ENCODE data around the gene ITGBL1. TPM values are rescaled to one million over a fixed set of nuclear protein-coding genes. Genes with fewer than 3 reads are reported as not detected.

The ITGBL1 gene
- total and polyA plus RNA-seq, 2 of the 13 experiments (the other 11 are each of a cell fraction or from before 2014, with no cell fraction given), result 0.02 TPM; not detected in 1

GRCh38 chr13:101488734-101489133 lies 36.3 kb downstream of the ITGBL1 start:
- no TSS peak for BruUV-seq (replicated peaks)
- FAIRE-seq (no peak), DNase-seq (ENCODE audit: low spot score) (no peak), ATAC-seq (no peak)
- H4K20me1 ChIP-seq (ENCODE audit: insufficient read depth, low read length), result no peaks in the 10 kb centered on the region
- H2AFZ ChIP-seq (ENCODE audit: low read length), result no peak overlapping the region
- intact Hi-C loops (cut with micrococcal nuclease; ENCODE audit: unreplicated experiment), result no loop called here
- 0% methylated on average over 1 of the region's 1 CpG for WGBS (ENCODE audit: low lambda C conversion rate)
- H3K4me2 ChIP-seq (ENCODE audit: low read depth, low read length), result no peak overlapping the region
- ChIA-PET CTCF (ENCODE audit: low intra/inter-chr PET ratio, low total read pairs) (no interaction called here), POLR2A (no interaction called here)
- no peaks in the 10 kb centered on the region for H3K4me1 ChIP-seq (ENCODE audit: insufficient read depth, low read length)
- H3K27me3 ChIP-seq (ENCODE audit: control insufficient read depth in 1 of 2, insufficient read depth in 2 of 2, low read length in 2 of 2), result no peaks in the 10 kb centered on the region
- no peak overlapping the region for H3K4me3 ChIP-seq (replicated peaks in 1 of 3; ENCODE audit: insufficient read depth in 1 of 3, low read depth in 2 of 3, low read length in 3 of 3)
- no peaks in the 10 kb centered on the region for H3K36me3 ChIP-seq (replicated peaks in 1 of 2; ENCODE audit: control insufficient read depth in 1 of 2, insufficient read depth in 2 of 2, low read length in 2 of 2)
- H3K9ac ChIP-seq (ENCODE audit: insufficient read depth, low read depth, low read length), result no peak overlapping the region
- no peaks in the 10 kb centered on the region for H3K79me2 ChIP-seq (ENCODE audit: insufficient read depth, low read length)
- TF ChIP-seq ZNF10 (CRISPR knock-in tag; IDR thresholded peaks at IDR 0.05; ENCODE audit: borderline replicate concordance, low read depth) (no peak), RFX3 (CRISPR knock-in tag; IDR thresholded peaks at IDR 0.05) (no peak), ZNF292 (CRISPR knock-in tag; IDR thresholded peaks at IDR 0.05; ENCODE audit: borderline replicate concordance, low read depth) (no peak), MIER2 (CRISPR knock-in tag; IDR thresholded peaks at IDR 0.05) (no peak), ZNF546 (CRISPR knock-in tag; conservative IDR thresholded peaks at IDR 0.05) (no peak), ATF1 (CRISPR knock-in tag; IDR thresholded peaks at IDR 0.05) (no peak), ZNF891 (CRISPR knock-in tag; IDR thresholded peaks at IDR 0.05) (no peak), CC2D1A (CRISPR knock-in tag; IDR thresholded peaks at IDR 0.05) (no peak), ZFAT (CRISPR knock-in tag; conservative IDR thresholded peaks at IDR 0.05) (no peak), SP5 (CRISPR knock-in tag; IDR thresholded peaks at IDR 0.05; ENCODE audit: borderline replicate concordance, low read depth) (no peak)
- in situ Hi-C loops (cut with HindIII; ENCODE audit: extremely low pct_ligation_motif_present, low pct_unique_long_range_greater_than_20kb), result no loop called here
- no peak overlapping the region for H3K27ac ChIP-seq (ENCODE audit: extremely low read length, insufficient read depth, low read length)
- H3K9me3 ChIP-seq (ENCODE audit: low read length), result no peaks in the 10 kb centered on the region

DNA sequence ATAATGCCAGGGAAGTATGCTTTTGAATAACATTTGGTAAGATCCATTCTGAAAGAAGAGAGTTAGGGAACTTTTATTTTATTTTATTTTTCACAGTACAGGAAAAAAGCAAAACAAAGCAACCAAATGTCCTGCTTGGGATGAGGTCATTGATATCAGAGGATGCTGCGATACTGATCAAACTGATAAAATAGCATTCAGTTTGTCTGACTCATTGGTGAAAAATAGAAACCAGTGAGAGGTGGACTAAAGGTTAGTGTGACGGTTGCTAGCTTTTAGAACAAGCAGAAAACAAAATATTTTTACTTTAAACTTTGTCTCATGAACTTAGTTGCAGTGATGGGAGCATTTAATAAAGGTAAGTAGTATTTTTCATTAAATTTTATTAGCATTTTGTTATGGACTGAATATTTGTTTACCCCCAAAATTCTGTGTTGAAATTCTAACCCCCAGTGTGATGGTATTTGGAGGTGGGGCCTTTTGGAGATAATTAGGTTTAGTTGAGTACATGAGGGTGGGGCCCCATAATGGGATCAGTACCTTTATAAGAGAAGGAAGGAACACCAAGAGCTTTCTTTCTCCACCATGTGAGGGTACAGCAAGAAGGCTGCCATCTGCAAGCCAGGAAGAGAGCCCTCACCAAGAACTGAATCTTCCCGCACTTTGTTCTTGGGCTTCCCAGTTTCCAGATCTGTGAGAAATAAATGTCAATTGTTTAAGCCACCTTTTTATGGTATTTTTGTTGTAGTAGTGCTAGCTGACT lies 37.3 kb downstream of the ITGBL1 start:
- ChIA-PET POLR2A (no interaction called here), CTCF (ENCODE audit: low intra/inter-chr PET ratio, low total read pairs) (no interaction called here)
- Histone ChIP-seq H3K9ac (ENCODE audit: insufficient read depth, low read depth, low read length) (no peak overlapping the region), H3K9me3 (ENCODE audit: low read length) (no peaks in the 10 kb centered on the region), H3K4me1 (ENCODE audit: insufficient read depth, low read length) (no peaks in the 10 kb centered on the region), H3K27ac (ENCODE audit: extremely low read length, insufficient read depth, low read length) (no peak overlapping the region), H2AFZ (ENCODE audit: low read length) (no peak overlapping the region), H3K4me2 (ENCODE audit: low read depth, low read length) (no peak overlapping the region), H3K27me3 (ENCODE audit: control insufficient read depth in 1 of 2, insufficient read depth in 2 of 2, low read length in 2 of 2) (no peaks in the 10 kb centered on the region), H3K36me3 (replicated peaks in 1 of 2; ENCODE audit: control insufficient read depth in 1 of 2, insufficient read depth in 2 of 2, low read length in 2 of 2) (no peaks in the 10 kb centered on the region), H3K79me2 (ENCODE audit: insufficient read depth, low read length) (no peaks in the 10 kb centered on the region), H3K4me3 (replicated peaks in 1 of 3; ENCODE audit: insufficient read depth in 1 of 3, low read depth in 2 of 3, low read length in 3 of 3) (no peak overlapping the region), H4K20me1 (ENCODE audit: insufficient read depth, low read length) (no peaks in the 10 kb centered on the region)
- DNase-seq (ENCODE audit: low spot score) (no peak), FAIRE-seq (no peak), ATAC-seq (no peak)
- in situ Hi-C loops (cut with HindIII; ENCODE audit: extremely low pct_ligation_motif_present, low pct_unique_long_range_greater_than_20kb) (no loop called here), intact Hi-C loops (cut with micrococcal nuclease; ENCODE audit: unreplicated experiment) (no loop called here)
- no TSS peak for BruUV-seq (replicated peaks)
- 1% methylated on average over 3 of the region's 3 CpGs for WGBS (ENCODE audit: low lambda C conversion rate)
- TF ChIP-seq BCL3 (CRISPR knock-in tag; IDR thresholded peaks at IDR 0.05) (no peak), CAMTA2 (CRISPR knock-in tag; IDR thresholded peaks at IDR 0.05; ENCODE audit: borderline replicate concordance) (no peak), CBX2 (IDR thresholded peaks at IDR 0.05; ENCODE audit: low read depth, low read length) (no peak), CBX2 (CRISPR knock-in tag; IDR thresholded peaks at IDR 0.05; ENCODE audit: low read depth) (no peak), TSC22D2 (CRISPR knock-in tag; IDR thresholded peaks at IDR 0.05; ENCODE audit: borderline replicate concordance) (no peak), ZNF558 (CRISPR knock-in tag; IDR thresholded peaks at IDR 0.05; ENCODE audit: borderline replicate concordance) (no peak), ATF7 (IDR thresholded peaks at IDR 0.05) (0 out of 2 replicates have a peak, but pooled peaks have one; percentile 22), ATF7 (CRISPR knock-in tag; IDR thresholded peaks at IDR 0.05) (no peak)

Measured in HepG2 (cell line).